GM18873 (cell line): ENCODE results near the gene RUNX2.
A peak's percentile ranks its signal among the peaks of the same experiment; 100 is the strongest.

Source experiments
- ATAC-seq: cut with Tn5 transposase; IDR thresholded peaks from one replicate; pipeline ENCODE4 v1.9.1; 2021; ENCODE audit warnings: mild to moderate bottlenecking, moderate library complexity, moderate number of reproducible peaks; ENCODE audit not compliant: unreplicated experiment, low FRiP score

Gene RUNX2

DNA sequence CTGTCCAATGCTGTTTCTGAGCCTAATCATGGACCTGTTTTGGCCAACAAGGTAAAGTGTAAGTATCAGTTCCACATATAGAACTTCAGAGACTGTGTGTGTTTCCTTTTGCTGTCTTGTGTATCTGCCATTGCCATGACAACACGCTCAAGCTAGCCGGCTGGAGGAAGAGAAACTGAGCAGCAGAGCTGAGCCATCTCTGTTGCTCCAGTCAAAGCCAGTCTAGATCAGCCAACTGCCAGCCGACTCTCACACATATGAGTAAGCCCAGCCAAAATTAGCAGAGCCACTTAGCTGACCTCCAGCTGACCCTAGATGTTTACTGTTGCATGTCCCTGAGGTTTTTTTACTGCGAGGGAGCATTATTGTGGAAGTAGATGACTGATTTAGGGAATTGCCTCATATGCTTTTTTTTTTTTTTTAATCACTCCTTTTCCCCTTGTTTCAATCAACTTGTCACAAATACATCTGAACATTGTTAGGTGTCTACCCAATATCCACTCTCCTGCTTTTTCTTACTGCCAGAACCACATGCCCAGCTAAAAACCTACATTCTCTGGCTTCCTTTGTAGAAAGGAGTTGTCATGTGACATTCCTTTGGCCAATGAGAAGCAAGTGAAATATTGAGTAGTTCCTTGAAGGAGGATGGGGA is 353.9 kb downstream of the RUNX2 start:
- peak; percentile 93 for ATAC-seq

DNA sequence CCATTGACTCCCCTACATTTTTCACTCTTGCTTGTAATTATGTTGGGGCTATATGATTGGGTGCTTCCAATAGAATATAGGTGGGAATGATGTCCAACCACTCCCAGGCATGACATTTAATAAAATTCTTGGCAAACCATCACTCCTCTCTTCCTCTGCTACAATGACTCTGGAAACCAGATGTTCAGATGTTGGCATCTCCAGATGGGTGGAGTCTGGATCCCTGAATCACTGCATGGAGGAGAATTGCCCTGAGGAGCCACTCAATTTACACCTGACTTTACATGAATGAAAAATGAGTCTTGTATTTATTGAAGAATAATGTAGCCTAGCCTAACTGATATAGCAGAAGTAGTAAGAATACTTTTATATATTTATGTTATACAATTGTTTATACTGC is 356.3 kb downstream of the RUNX2 start:
- ATAC-seq: no peak

DNA sequence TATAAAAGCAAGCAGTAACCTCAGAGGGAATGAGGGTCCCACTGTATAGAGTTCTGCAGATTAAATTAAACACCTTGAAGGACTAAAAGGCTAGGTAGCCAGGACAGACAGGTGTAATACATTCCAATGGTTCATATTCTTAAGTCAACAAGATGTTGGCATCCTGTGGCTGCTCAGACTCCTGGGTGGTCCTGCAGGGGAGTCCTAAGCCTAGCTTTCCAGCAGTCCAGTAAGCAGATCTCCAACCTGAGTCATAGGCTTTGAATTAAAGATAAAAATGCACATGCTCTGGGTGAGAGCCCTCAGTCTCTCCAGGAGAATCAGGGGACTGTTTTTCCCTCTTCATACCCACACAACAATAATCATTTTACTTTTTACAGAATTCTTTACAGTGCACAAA is 356.9 kb downstream of the RUNX2 start:
- ATAC-seq: no peak

DNA sequence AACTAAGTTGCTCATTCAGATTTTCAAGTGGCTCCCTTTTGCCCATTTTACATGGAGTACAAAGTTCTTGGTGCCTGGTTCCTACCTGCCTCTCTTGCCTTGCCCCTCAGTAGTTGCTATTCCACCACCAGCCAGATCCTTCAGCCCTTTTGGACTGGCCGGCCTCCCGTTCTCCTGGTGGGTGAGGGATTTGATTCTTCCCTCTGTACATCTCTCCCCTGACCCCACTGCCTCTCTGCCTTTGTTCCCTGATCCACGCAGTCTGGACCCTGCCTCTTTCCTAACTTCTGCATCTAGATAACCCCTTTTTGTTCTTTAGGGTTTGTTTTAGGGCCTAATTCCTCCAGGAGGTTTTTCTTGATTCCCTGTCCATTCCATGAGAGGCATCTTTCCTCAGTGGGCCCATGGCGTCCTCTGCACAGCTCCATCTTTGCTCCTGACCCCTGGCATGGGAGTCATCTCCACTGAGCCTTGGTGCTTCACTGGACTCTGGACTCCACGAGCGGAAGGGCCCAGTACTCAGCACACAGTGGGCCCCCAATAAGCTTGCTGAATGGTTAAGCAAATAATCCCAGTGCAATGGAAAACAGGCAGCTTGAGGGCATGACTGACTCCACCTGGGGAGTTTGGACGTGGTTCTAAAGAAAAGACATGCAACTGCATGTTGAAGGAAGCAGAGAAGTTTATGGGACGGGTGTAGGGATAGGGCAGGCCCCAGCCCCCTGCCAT is 358.9 kb downstream of the RUNX2 start:
- ATAC-seq: peak; percentile 15

DNA sequence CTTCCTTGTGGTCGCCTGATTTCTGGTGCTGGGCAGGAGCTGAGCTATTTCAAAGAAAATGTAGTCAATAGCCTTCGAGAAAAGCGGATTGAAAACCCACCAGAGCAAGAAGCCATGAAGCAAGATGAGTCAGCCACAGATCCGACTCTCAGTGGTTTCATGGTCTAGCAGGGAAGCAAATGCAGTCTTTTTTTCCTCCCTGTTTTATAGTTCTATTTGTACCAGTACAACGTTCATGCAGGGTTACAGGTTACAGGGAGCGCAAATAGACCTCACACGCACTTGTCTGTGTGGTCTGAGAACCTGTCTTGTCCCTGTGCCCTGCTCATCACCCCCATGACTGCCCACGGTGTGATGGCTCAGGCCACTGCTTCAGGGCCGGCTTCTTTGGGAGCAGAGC is 359.4 kb downstream of the RUNX2 start:
- ATAC-seq: peak; percentile 84

DNA sequence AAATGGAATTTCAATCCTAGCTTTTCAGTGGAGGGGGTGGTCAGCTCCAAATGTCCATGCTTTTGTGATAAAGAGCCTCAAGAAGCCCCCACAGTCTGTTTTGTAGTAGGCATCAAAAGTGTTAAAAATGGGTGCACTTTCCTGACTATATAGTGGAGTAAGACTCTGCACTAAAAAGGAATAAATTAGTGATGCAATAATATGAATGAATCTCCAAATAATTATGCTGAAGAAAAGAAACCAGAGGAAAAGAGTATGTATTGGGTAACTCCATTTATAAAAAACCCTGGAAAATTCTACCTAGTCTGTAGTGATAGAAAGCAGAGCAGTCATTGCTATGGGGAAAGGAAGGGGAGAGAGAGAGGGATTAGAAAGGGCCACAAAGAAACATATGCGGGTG is 360.1 kb downstream of the RUNX2 start:
- no peak for ATAC-seq

DNA sequence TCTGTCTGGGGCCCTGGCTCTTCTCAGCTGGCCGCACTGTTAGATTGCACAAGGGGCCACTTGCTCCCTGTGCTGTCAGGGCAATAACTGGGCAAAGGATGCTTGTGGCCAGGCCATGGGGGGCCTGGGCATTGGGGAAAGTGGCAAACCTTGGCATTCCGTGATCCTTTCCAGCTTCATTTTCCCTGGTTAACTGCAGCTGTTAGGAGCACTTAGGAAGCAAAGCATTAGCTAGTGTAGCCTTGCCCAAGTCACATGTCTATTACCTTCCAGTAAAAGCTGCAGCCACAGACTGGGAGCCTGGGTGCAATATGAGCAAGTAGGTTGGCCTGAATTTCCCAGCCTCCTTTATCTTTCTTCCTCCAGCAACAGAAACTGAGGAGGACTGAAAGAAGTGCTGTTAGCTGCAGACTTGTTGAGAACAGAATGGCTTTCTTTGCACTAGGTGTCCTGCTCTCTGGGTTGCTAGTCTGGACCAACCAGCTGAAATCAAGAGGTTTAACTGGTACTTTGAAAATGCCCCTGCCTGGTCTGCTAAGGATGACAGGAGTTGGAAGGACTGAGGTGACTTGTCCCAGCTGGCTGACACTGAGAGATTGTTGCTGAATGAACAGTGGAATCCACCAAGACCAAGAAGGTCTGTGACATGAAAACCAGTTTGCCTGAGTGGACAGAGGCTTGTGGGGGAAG is 361.9 kb downstream of the RUNX2 start:
- ATAC-seq: no peak

DNA sequence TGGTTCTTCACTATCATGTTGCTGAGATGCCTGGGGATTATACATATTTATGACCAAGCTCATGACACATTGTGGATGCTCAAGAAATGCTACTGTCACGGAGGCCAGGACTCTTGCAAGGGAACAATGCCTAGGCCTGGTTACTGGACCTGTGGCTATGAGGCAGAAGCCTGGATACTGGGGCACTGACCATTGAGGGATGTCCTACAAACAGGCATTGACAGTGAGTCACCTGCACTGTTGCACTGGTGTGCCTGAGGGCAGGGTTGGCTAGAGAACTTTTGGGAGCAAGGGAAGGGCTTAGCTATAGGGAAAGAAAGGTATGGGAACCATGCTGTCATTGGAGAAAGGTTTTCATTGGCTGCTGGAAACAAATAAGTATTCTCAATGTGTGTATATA is 362.7 kb downstream of the RUNX2 start:
- no peak for ATAC-seq

DNA sequence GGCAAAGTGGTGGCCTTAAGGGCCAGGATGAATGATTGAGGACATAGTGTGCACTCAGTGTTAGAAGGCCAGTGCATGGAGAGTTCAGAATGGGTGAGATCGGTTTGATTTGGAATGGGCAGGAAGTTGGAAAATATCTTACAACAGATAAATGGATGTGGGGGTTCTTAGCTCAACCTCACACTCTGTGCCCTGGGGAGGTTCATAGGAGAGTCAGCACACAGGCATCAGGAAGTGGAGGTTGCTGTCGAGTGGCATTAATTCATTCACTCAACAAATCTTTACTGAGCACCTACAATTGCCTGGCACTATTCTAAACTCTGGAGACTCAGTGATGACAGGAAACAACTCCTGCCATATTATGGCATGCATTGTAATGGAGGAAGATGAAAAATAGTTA is 363.3 kb downstream of the RUNX2 start:
- no peak for ATAC-seq

DNA sequence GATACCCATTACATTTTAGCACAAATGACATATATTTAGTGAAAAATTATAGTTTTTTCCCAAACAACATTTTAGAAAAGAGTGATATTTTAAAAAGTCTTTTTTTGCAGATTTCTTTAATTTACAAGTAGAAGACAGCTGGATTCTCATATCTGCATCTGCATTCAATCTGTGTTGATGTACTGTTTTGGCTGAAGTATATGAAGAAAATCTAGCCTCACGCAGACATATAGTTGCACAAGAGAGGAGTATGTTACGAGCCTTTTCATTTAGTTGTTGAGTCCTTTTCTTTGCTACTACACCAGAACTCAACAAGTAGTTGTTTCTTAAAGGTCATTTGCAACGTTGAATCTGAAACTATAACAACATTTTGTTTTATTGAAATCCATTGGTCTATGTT is 363.9 kb downstream of the RUNX2 start:
- no peak for ATAC-seq

DNA sequence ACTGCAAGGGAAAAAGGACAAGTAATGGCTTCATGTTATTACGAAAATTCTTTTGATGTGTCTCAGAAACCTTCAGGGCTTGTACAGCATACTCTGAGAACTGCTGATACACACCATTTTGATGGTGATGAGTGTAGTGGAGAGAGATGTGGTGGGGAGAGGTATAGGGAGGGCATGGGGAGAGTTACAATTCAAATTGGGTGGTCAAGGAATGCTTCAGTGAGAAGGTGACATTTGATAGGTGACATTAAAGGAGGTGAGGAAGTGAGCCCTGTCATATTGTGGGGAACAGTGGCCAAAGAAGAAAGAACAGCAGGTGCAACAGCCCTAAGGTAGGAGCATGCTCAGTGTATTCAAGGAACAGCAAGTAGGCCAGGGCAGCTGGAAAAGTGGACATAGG is 368.6 kb downstream of the RUNX2 start:
- ATAC-seq: no peak

DNA sequence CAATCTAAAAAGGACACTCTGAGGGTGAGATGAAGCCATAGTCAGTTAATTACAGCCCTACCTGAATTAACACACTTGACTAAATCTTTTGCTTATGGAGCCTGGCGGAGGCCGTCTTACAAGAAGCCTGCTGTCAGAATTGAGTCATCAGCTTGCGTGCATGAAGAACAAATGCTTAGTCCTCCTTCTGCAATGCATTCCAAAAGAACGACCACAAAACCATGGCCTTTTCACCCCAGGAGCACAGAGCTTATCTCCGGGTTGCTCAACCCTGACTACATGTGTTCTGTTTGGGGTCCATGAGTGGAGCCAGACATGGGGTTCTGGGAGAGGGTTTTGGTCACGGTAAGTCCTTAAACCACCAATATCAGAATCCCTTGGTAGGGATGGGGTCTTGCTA is 369.5 kb downstream of the RUNX2 start:
- peak; percentile 66 for ATAC-seq

DNA sequence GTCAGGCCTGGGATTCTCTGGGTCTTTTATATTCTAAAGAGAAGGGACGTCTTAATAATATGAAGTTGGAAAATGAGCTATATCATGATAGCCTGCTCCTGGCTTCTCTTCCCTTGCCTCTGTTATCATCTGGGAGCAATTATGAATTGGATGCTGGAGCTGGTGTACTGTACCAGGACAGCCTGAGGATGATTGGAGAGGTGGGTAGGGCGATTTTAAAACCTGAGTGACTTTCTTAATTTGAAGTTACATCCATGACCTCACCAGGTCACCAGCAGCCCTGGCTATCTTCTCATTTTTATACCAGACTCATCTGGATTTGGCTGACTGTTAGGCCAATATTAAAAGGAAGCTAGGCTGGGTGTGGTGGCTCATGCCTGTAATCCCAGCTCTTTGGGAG is 369.9 kb downstream of the RUNX2 start:
- ATAC-seq: no peak

DNA sequence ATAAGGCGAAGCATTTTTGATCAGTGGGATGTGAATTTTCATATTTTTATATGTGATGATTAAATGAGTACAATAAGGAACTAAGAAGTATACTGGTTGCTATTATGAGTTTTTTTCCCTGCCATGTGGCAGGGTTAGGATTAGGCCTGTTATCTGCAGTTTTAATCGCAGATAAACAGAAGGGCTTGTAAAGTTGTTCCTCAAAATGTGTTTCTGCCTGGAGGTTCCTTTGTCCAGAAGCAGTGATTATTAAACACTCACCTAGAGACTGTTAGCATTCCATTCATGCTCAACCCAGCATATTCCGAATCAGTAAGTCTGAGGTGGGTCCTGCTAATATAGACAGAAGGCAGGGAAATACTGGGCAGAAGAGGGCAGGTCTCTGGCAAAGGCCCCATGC is 371.5 kb downstream of the RUNX2 start:
- no peak for ATAC-seq

DNA sequence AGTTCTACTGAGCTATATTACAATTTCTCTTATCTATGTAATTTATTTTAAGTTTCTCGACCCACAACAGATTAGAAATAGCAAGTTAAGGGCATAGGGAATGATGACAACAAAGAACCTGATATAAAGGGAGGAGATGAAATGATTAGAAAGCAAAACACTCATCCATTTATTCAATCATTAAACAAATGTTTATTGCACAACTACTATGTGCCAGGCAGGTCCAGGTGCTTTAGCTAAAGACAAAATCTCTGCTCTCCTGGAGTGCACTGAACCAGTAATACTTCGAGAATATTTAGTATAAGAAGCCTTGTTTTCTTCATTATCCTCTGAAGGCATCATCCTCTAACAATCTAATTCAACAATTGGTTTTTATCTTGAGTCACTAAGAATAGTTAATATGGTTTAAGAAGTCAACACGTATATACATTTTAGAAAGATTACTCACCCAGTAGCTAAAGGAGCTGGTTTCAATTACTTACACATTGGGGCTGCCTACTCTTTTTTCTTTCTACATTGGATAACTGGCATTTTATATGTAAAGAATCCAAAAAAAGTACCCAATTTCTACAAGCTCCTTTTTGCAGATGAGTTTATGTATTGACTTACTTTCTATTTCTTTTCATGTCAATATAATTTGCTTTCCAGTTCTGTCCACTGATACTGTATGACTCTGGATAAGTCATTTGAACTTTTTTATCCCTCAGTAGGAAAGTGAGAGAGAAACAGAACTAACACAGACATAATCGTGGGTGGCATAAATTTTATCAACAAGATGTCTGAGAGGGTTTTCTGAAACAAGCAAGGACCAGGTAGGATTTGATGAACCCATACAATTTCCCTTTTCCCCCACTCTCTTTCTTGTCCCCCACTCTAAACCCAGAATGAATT is 375.0 kb downstream of the RUNX2 start:
- no peak for ATAC-seq

DNA sequence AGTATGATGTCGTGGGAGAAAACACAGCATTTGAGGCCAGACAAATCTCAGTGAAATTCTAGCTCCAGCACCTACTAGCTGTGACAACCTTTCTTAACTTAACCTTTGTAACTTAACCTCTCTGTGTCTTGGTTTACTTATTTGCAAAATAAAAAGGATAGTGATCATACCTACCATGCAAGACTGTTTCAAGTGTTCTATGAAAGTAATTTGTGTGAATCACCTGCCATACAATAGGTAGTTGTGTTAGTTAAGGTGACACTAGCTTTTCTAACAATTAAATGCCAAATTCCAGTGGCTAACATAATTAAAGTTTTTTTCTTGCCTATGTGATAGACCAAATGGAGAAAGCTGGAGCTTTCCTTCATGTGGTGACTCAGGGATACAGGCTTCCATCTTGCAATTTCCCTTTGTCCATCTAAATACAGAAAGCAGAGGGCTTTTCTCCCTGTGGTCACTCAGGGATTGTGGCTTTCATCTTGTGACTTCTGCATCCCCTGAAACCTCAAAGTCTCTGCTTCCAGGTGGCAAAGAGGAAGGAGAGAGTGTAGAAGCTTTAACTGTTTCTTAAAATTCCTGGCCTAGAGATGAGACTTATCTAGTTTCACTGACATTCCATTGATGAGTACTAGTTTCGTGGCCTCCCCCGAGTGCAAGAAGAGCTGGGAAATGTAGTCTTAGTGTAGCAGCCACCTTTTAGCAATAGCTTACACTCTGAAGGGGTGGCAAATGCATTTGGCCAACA is 376.1 kb downstream of the RUNX2 start:
- ATAC-seq: no peak

DNA sequence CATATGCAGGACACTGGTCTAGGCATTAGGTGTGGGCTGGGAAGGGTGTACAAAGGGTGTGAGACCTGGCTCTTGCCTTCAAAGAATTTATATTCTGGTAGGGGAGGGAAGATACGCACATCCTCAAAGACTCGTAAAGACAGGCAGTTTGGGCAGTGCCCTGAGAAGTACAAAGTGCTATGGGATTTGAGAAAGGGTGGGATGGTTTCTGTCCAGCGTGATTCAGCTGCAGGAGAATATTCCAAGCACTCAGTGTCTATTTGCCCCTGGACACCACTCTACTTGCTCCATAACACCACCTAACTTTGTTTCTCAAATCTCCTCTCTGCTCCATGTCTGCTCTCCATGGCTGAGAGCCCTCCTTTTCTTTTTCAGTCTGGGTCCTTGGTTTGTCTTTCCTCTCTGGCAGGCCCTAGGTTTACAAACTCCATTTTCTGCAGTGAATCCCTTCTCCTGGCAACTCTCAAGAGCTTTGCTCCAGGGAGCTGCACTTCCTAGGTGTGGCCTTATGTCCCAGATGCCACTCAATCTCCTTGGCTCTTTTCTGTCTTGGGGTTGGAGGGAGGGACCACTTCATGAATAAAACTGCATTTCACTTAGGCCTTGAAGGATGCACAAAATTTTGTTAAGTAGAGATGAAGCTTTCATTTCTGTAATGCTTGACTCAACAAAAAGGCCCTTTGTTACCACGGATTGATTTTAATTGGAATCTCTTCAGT is 377.2 kb downstream of the RUNX2 start:
- no peak for ATAC-seq

DNA sequence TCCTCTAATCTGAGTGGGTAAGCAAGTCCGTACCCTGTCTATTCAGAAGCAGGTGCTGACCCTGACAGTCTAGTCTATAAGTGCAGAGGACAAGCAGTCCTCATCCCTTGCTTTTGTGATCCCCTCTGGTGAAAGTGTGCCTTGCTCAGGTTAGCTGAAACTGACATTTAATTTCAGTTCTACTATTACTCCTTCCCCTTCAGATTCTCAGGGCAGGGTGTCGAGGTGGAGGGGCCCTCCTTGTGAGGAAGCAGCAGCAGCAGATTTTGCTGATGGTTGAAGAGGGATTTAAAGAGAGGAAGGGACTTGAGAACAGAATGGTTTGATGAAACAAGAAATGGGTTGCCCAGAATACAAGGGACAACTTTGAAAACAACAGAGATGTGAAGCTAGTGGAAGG is 378.2 kb downstream of the RUNX2 start:
- peak; percentile 26 for ATAC-seq

DNA sequence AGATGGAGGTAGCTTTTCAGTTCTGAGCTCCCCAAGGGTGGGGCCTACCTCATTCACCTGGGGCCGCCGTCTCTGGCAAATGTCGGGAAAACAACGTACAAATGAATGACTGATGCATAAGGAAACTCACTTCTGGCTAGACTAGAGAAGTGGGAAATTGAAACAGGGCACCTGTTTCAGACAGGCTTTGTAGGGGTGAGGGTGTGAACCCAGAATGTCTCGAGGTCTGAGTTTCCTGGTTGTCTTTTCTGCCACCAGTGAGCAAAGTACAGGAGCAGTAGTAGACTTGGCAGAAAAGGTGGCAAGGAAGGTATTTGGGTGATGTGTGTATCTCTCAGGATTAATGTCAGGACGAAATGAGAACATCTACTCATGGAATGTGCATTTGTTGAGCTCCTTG is 379.0 kb downstream of the RUNX2 start:
- no peak for ATAC-seq
